HG02759 (cell line): ENCODE results near the gene GTF2H1.
"Not testable (repeated sequence)": the region's sequence is repeated elsewhere in the genome, so short reads cannot be mapped to it uniquely, and the experiment has no call there.

Experiments
- ATAC-seq: cut with Tn5 transposase; IDR thresholded peaks from one replicate; pipeline ENCODE4 v1.9.1; 2021; ENCODE audit warnings: mild to moderate bottlenecking, moderate library complexity; ENCODE audit not compliant: unreplicated experiment

Gene GTF2H1

DNA sequence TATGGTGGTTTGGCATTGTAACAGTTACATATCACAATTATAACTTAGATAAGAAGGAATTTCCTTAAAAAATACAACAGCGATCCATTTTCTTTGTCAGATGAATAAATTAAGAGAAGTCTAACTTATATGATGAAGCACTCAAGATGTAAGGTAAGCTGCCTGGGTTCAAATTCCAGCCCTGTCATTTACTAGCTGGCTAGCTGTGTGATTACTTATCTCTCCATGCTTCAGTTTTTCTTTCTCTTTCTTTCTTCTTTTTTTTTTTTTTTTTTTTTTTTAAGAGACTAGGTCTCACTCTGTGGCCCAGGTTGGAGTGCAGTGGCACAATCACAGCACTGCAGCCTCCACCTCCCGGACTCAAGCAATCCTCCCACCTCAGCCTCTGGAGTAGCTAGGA lies 49.8 kb downstream of the GTF2H1 start:
- no peak for ATAC-seq

DNA sequence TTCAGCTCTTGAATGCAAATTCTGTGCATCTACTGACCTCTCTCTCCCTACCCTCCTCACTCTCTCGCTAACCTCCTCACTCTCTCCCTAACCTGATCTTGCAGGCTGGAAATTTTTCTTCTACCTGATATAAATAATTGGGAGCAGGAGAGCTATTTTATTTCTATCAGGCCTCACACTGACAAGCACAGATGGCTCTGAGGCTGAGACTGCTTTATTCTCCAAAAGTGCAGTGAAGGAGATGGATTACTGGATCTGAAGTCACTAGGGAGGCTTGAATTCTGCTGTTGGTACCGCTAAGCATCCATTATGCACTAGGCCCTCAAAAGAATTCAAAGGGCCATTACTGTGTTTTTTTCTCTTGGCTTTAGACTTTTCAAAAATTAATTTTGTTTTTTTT lies 52.6 kb downstream of the GTF2H1 start:
- ATAC-seq, result no peak

DNA sequence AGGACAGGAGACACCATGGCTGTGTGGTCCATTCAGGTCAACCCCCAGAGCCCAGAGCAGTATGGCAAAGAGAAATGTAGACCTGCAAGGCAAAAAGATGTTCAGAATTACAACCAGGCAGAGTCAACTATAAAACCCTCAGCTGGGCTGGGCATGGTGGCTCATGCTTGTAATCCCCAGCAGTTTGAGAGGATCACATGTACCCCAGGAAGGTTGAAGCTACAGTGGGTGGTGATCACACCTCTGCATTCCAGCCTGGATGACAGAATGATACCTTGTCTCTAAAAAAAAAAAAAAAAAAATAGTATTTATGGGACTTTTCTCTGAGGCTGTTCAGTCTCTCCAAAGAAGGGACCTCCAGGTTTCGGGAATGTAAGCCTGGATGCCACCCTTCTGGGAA lies 53.6 kb downstream of the GTF2H1 start:
- no peak for ATAC-seq

DNA sequence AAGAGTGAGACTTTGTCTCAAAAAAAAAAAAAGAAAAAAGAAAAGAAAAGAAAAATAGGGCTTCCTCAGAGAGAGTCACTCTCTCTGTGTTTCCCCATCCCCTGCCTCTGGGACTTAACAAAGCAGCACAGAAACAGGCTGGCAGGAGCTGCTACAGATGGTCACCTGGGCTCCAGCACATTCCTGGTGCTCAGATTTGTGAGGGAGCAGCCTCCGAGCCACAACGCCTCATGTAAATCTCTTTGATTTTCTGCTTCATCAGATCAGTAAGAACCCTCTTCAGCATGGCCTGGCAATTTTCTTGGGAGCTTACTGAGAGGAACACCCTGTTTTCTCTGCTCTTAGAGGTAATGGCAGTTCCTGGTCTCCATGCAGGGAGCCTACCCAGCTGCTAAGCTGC lies 56.8 kb downstream of the GTF2H1 start:
- no peak for ATAC-seq

DNA sequence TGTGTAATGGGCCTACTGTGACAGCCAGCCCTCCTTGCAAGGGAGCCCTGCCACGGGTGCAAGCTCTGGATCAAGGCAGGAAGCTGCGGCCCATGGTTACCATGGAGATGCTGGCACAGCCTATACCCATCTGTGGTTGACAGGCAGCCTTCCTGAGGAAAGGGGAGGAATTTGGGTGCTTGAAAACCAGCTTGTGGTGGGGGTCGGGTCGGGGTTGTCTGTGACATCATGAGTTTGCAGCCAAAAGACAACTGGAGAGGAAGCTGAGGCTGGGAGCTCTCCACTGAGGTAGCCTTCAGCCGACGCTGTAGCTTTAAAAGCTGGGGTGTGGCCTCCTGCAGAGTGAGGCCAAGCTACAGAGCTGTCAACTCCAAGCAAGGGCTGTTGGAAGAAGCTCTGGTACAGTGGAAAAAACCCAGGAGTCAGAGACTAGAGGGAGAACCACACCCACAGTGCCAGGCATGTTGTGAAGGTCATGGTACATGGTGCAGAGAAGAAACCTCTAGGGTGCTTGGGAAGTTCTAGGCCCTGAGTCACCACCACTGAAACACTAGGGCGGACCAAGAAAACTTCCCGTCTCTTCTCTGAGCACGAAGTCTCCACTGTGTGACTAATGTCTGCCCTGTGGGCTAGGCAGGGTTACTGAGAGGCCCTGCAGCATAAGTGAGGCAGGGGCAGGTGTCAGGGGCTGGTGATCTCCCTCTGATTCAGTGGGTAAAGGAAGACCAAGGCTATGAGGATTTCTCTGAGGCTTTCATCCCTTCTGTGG lies 61.2 kb downstream of the GTF2H1 start:
- peak; percentile 88 for ATAC-seq

DNA sequence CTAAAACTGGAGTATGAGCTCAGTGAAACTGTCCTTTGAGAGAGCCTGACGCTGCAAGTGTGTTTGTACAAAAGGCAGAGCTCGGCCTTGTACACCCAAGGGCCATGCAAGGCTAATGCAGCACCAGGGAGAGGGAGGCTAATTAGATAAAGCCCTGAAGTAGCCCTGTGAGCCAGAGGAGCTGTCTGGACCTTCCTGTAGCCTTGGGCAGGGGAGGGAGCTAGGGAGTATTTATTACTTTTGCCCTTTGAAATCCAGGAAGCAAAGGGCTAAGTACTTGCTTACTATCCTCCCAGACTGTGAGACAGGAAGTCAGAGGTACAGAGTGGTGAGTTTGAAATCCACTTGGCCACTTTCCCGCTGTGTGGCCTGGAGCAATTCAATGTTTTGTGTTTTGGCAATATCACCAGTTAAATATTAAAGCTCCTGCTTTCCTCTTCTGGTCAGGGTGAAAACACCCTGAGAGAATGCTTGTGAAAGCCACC lies 61.8 kb downstream of the GTF2H1 start:
- ATAC-seq, result peak; percentile 35

DNA sequence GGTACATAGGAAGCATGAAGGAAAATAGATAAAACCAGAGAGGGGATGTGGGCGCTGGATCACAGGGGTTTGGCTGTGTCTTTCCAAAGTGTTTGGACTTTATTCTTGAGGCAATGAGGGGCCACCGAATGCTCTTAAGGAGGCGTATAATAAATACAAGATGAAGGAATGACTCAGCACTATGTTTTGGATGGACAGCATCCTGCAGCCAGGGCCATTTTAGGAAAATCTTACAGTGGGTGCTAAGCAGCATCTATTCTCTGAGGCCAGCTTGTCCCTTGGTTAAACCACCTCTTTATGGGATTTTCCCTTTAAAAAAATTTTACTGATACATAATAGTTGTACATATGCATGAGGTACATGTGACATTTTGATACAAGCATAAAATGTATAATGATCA lies 67.7 kb downstream of the GTF2H1 start:
- no peak for ATAC-seq

DNA sequence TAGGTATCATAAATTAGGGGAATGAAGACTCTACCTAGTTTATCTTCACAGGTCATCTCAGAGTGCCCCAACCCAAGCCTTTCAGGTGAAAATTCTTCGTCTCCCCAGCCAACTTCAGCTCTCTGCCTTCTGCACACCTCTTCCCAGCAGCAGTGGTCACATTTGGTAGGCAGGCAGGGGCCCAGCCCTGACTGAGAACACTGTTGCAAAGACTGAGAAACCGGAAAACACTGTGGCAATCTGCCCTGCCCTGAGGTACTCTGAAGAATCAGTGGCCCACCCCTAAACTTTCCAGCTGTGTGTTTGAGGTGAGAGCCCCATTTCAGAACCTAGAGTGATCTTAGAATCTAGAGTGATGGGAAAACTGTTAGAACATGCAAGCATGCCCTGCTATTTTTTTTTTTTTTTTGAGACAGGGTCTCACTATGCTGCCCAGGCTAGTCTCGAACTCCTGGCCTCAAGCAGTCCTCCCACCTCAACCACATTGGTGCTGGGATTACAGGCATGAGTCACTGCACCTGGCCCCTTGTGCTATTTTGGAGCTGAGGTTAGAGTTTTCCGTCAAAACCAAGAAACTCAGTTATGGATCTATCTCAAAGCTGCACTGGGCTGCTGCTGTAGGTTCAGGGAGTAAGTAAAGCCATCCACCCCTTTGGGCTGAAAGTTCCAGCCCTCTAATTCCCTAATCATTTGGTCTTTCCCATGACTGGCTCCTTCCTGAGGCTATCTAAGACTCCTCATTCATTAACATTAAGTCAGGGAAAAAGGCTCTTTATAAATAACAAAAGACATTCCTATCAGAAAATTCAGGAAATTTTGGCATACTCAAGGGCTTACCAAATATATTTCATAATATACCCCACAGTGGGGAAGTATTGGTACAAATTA lies 70.3 kb downstream of the GTF2H1 start:
- no peak for ATAC-seq

DNA sequence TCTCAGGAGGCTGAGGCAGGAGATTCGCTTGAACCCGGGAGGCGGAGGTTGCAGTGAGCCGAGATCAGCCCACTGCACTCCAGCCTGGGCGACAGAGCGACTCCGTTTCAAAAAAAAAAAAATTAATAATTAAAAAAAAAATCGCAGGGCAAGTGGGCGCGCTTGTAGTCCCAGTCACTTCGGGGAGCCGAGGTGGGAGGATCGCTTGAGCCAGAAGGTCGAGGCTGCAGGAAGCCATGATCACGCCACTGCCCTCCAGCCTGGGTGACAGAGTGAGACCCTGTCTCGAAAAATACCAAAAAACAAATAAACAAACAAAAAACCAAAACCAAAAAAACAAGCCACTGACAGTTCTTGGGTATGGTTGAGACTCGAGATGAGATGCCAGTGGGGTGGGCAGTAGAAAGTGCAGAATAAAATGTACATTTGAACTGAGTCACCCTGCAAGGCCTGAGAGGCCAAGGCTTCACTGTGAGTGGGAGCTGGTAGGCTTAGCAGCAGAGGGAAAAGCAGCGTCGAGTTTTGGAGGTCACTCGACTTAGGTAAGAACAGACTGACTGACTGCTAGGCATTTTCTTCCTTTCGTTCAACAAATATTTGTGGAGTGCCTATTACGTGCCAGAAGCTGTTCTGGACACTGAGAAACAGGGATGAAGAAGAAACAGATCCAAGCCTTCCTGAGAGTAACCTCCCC lies 71.4 kb downstream of the GTF2H1 start:
- no peak for ATAC-seq

DNA sequence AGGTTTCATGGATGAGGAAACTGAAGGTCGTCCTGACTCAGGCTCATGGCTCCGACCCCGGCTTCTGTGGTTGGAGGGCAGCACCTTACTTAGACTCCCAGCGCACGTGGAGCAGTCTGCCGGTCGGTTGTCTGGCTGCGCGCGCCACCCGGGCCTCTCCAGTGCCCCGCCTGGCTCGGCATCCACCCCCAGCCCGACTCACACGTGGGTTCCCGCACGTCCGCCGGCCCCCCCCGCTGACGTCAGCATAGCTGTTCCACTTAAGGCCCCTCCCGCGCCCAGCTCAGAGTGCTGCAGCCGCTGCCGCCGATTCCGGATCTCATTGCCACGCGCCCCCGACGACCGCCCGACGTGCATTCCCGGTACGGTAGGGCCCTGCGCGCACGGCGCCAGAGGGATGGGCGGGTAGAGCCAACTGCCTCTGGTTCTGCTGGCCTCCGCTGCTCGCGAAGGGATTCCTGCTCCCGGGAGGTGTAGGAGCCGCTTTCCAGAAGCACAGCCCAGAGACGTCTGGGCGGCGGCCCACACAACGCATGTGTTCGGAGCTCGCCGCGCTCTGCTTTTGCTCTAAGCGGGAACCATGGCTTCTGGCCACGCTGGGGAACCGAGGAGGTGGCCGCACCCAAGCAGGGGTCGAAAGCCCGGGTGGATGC lies 72.0 kb downstream of the GTF2H1 start, which contains the start of gene LDHA:
Gene LDHA, plus strand, starts transcription at position 289 of the 653 bp plus-strand sequence. CDS start 2,280 bp downstream, outside the sequence.
- peak; percentile 72 for ATAC-seq

DNA sequence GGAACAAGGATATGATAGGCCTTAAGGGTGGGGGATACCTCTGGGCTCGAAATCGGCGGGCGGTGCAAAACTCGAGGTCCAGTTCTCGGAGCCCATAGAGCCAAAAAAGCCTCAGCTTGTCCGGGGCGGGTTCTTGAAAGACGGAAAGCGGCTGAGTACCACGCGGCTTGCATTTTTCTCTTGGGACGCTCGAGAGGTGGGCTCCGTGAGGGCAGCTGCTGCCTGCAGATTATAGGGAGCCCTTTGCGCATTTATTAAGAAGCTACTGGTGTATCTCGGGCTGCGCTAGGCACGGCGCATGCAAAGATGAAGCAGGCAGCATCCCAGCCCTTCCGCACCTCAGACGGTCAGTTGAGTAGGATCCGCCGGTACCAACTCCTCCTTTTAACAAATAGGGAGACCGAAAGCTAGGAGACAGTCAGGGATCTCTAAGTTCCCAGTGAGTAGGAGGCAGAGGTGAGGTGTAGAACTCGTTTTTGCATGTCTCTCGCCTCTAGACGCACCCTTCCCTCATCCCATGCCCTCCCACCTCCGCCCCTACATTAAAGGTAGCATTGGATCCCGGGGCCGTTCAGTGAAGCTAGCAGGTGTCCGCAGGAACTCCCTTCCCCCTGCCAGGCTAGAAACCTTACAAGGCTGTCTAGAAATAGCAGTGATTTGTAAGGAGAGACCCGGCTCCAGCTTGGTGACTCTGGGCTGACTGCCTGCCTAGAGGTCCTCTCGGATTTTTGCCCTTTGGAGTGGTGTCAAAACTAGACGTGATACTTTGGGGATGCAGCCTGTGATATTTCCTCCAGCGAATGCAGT lies 72.8 kb downstream of the GTF2H1 start:
- ATAC-seq, result no peak

DNA sequence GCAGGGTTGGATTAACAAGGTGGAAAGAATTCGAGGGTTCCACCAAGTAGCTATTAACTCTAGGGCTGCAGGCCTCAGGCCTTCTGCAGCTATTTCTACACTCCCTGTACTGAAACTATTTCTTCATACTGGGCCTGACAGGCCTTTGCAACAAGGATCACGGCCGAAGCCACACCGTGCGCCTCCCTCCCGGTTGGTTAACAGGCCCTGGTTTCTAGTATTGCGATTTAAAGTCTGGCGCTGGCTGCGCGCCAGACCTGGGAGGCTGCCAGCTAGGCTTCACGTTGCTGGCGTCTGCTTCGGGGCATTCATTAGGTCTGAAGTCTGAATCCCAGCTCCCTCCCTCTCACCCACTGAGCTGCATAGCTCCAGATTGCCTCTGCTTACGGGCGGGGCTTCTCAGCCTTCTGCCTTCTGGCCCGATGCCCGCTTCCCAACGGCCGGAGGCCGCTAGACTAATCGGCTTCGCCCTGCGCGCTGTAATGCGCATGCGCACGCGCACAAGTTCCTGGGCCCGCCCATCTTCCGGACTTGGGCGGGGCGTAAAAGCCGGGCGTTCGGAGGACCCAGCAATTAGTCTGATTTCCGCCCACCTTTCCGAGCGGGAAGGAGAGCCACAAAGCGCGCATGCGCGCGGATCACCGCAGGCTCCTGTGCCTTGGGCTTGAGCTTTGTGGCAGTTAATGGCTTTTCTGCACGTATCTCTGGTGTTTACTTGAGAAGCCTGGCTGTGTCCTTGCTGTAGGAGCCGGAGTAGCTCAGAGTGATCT lies 73.6 kb downstream of the GTF2H1 start:
- ATAC-seq, result peak; percentile 74

DNA sequence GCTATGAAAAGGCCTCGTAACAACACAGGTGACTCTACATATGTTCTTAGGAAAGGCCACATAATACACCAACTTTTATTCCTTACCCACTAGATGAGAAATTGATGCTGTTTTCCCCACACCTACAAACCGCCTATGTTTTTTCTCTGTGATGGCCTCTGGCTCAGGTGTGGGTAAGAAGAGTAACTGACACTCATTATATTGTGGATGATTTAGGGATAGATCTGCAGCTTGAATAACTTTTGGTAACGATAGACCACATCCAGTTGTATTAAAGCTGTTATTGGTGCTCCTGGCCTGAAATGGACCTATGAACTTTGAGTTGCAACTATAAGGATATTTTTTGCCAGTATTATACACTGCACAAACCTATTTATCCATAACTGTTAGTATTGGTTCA lies 75.6 kb downstream of the GTF2H1 start:
- no peak for ATAC-seq

DNA sequence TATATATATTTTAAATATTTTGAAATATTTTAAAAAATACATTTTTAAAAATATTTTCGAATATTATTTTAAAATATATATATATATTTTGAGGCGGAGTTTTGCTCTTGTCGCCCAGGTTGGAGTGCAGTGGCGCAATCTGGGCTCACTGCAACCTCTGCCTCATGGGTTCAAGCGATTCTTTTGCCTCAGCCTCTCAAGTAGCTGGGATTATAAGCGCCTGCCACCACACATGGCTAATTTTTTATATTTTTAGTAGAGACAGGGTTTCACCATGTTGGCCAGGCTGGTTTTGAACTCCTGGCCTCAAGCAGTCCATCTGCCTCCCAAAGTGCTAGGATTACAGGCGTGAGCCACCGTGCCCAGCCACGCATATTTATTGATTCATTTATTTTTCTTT lies 78.7 kb downstream of the GTF2H1 start:
- not testable (repeated sequence) for ATAC-seq

DNA sequence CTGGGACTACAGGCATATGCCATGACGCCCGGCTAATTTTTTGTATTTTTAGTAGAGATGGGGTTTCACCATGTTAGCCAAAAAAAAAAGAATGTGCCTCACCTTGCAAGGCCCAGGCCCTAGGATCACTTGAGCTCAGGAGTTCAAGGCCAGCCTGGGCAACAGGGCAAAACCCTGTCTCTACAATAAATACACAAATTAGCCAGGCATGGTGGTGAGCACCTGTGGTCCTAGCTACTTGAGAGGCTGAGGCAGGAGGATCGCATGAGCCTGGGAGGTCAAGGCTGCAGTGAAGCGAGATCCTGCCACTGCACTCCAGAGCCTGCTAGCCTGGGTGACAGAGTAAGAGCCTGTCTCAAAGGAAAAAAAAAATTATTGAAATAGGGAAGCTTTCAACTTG lies 81.7 kb downstream of the GTF2H1 start:
- no peak for ATAC-seq

DNA sequence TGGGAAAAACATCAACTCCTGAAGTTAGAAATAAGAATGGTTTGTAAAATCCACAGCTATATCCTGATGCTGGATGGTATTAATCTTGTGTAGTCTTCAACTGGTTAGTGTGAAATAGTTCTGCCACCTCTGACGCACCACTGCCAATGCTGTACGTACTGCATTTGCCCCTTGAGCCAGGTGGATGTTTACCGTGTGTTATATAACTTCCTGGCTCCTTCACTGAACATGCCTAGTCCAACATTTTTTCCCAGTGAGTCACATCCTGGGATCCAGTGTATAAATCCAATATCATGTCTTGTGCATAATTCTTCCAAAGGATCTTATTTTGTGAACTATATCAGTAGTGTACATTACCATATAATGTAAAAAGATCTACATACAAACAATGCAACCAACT lies 85.0 kb downstream of the GTF2H1 start:
- ATAC-seq, result not testable (repeated sequence)

DNA sequence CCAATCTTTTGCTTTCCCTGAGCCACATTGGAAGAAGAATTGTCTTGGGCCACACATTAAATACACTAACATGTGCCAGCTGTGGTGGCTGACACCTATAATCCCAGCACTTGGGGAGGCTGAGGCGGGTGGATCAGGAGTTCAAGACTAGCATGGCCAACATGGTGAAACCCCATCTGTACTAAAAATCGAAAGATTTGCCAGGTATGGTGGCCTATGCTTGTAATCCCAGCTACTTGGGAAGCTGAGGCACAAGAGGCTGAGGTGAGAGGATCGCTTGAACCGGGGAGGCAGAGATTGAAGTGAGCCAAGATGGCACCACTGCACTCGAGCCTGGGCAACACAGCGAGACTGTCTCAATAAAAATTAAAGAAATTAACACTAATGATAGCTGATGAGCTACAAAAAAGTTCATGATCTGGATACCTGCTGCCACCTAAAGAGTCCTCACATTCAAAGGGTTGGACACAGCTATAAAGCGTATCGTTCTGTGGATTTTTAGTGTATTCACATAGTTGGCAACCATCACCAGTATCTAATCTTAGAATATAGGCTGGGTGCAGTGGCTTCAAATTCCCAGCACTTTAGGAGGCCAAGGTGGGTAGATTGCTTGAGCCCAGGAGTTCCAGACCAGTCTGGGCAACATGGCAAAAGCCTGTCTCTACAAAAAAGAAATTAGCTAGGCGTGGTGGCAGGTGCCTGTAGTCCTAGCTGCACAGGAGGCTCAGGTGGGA lies 86.4 kb downstream of the GTF2H1 start:
- ATAC-seq, result no peak

DNA sequence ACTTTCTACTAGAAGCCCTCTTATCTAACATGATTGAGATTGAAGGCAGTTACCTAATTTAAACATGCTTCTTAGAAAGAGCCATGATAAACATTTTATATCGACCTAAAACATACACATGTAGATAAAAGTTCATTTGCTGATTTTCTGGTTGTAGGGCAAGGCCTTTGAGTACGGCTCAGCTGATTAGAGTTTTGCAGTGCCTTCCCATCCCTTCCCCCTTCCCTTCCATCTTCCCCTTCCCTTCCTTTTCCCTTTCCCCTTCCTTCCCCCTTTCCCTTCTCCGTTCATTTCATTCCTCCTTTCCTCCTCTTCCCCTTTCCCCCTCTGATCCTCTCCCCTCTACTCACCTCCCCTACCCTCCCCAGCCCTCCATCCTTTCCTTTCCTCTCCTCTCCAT lies 94.1 kb downstream of the GTF2H1 start:
- no peak for ATAC-seq
